Putamen (tissue), 1 donor: Measurements from ENCODE around the gene DTX2.
"Not testable (repeated sequence)": the region's sequence is repeated elsewhere in the genome, so short reads cannot be mapped to it uniquely, and the experiment has no call there.

ENCODE experiments used
- DNase-seq: peaks from one replicate; pipeline ENCODE4 v3.0.0-alpha.2; 2016; ENCODE audit warnings: low spot score

Gene DTX2

DNA sequence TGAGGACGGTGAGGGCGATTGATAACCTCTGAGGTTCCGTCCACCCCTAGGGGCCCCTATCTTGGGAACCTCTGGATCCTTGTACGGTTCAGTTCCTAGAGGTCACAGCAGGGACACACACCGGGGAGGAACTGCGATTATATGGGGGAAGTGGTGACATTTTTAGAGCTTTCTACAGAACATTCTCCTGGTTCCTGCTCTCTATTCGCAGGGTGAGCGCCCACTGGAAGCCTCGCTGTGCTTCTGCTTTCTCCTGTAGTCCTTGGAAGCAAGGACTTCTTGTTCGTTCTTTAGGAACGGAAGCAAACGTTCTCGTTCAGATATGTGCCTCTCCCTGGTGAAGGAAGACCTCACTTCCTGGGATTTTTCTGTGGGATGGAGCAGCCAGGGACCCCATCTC, 26.5 kb downstream of the DTX2 start:
- DNase-seq, result not testable (repeated sequence)

DNA sequence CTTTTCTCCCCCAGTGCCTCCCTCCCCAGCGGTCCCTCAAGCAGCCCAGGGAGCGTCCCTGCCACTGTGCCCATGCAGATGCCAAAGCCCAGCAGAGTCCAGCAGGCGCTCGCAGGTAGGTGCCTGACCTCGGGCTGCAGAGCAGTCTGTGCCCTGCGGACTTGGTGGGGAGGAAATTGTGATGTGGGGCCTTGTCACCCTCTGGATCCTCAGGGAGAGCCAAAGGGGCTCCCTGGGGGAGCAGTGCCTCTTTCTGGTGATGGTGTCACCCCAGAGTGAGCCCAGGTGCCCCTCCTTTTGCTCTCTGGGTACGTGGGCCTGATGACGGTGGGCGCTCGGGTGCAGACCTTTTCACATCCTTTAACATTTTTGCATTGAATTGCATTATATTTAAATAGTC, 30.6 kb downstream of the DTX2 start:
- DNase-seq, result not testable (repeated sequence)

DNA sequence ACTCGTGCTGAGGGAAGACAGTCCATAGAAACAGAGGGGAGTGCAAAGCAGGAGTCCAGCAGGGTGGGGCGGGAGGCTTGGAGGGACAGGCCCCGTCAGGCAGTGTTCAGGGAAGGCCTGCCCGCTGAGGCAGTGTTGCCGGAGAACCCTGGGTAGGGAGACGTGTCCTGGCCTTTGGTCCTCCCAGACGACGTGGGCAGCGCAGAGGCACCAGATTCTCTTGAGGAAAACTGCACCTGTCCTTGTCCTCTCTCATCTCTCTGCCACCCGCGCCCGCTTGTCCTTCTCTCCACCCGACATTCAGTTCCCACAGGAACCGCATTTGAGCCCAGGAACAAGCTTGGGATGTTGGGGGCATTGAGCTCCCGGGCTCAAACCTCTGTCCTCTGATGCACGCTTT, 34.2 kb downstream of the DTX2 start:
- not testable (repeated sequence) for DNase-seq

DNA sequence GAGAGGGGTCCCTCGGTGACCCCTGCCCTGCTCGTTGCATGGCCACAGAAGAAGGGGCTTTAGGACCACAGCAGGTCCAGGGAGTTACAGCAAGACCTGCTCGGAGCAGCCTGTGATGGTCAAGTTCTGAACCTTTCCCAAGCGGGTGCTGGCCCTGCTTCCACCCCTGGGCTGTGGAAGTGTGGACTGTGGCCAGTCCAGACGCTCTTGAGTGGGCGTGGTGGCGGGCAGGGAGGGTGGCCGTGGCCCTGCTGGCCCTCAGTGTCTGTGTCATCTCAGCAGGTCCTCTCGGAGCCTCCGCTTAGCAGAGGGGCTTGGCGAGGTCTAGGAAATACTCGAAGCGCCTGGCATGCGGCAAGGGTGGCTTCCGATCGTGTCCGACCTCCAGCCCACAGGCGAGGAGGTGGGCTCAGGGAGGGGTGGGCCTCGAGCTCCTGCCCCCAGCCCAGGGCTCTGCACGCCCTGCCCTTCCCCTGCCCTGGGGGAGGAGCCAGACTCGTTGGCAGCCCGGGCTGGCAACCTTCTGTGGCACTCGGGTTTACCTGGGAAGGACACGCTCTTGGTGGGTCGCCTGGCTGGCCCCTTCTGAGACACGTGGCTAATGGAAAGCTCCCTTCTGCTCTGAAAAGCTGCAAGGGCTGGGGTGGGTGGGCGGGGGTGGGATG, 36.5 kb downstream of the DTX2 start:
- not testable (repeated sequence) for DNase-seq

DNA sequence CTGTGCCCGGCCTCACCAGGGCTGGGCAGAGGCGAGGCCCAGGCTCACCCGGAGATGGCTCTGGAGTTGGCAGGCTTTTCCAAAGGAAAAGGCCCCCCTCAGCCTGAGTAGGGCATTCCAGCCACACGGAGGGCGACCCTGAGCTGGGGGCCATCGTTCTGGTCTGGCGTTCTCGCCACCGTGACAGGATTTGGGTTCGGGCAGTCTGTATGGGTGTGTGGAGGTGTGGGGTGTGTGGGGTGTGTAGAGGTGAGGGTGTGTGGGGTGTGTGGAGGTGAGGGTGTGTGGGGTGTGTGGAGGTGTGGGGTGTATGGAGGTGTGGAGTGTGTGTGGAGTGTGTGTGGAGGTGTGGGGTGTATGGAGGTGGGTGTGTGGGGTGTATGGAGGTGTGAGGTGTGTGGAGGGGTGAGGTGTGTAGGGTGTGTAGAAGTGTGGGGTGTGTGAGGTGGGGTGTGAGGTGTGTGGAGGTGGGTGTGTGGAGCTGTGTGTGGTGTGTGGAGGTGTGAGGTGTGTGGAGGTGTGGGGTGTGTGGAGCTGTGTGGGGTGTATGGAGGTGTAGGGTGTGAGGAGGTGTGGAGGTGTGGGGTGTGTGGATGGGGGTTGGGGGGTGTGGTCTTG, 37.2 kb downstream of the DTX2 start:
- DNase-seq, result not testable (repeated sequence)

- not testable (repeated sequence) for DNase-seq
These were observed 37.9 kb downstream of the DTX2 start for GRCh38 chr7:76499201-76499923.

GRCh38 chr7:76499924-76500241, 38.4 kb downstream of the DTX2 start:
- DNase-seq, result not testable (repeated sequence)

DNA sequence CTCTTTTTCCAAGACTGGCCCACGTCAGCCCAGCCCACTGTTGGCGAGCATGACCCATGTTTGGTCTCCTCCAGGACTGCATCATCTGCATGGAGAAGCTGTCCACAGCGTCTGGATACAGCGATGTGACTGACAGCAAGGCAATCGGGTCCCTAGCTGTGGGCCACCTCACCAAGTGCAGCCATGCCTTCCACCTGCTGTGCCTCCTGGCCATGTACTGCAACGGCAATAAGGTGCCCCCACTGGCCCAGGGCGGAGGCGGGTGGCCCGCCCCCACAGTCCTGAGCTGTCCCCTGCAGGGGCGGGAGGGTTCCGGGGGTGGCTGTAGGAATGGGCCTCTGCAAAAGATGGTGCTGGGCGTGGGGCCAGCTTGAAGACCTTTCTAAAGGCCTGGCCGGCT, 40.7 kb downstream of the DTX2 start:
- DNase-seq, result not testable (repeated sequence)

- DNase-seq, result not testable (repeated sequence)
These were observed 41.3 kb downstream of the DTX2 start for GRCh38 chr7:76502836-76503235.

DNA sequence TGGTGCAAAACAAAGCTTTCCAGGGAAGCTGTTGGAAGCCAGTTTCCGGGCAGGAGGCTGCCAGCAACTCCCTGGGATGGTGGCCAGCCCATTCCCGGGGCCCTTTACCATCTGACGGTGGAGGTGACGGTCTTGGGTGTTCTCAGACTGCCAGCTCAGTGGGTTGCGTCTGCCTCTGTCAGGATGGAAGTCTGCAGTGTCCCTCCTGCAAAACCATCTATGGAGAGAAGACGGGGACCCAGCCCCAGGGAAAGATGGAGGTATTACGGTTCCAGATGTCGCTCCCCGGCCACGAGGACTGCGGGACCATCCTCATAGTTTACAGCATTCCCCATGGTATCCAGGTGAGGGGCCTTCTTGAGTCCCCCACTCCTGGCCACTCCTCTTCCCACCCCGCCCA, 41.7 kb downstream of the DTX2 start:
- DNase-seq, result not testable (repeated sequence)

DNA sequence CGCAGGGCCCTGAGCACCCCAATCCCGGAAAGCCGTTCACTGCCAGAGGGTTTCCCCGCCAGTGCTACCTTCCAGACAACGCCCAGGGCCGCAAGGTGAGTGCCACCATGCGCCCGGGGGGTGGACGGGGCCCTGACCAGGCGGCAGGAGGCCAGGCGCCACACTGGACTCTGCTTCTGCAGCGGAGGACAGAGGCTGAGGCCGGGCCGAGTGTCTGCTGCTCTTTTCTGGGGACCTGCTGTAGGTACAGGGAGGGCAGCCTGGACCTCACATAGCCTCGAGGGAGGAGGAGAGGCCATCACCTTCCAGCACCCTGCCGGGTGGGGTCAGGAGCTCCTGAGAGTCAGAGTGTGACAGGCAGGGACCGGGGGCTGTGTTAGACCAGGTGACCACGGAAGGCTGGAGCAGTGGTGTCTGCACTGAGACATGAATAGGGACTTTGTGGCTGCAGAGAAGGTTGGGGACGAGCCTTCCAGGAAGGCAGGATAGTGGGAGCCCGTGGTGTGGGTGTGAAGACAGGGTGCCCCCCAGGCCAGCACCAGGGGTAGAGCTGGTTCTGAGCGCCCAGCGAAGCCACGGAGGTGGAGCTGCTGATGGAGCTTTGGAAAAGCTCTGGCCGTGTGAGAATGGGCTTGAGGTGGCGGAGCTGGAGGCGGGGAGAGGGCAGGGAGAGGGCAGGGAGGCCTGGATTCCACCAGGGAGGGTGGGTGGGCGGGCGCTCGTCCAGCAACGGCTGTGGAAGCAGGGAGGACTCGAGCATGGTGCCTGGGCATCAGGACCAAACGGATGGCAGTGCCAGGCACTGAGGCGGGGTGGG, 43.0 kb downstream of the DTX2 start:
- DNase-seq, result not testable (repeated sequence)

- no peak for DNase-seq
These were observed 43.9 kb downstream of the DTX2 start for GRCh38 chr7:76505168-76506080.

DNA sequence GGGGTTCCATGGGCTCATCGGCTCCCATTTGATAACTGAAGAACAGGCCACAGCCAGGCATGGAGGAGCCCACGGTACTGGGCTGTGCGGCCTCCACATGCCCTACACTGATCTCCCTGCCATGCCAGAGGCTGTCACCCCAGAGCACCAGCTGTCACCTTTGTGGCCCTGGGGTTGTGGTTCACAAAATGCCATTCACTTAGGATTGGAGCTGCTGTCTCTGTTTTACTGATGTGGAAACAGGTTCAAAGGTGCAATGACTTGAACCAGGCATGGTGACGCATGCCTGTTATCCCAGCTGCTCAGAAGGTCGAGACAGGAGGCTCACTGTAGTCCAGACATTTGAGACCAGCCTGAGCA, 44.6 kb downstream of the DTX2 start:
- DNase-seq, result no peak

- DNase-seq, result not testable (repeated sequence)
These were observed 45.1 kb downstream of the DTX2 start for GRCh38 chr7:76506643-76507042.

DNA sequence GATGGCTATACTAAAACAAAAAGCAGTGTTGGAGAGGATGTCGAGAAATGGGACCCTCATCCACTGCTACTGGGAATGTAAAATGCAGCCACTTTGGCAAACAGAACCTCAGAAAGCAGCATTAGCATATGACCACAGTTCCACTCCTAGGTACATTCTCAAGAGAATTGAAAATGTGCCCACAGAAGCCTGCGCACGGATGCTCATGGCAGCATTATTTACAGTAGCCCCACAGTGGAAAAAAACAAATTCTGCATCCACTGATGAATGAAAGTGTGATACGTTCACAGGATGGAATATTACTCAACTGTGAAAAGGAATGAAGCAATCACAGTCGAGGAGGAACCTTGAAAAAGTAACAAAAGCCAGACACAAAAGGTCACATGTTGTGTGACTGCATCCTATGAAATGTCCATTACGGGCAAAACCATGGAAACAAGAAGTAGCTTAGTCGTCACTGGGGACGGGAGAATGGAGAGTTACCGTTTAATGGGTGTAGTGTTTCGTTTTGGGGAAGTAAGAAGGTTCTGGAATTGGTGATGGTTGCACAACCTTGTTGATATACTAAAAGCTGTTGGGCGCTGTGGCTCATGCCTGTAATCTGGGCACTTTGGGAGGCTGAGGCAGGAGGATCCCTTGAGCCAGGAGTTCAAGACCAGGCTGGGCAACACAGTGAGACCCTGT, 46.4 kb downstream of the DTX2 start:
- no peak for DNase-seq

DNA sequence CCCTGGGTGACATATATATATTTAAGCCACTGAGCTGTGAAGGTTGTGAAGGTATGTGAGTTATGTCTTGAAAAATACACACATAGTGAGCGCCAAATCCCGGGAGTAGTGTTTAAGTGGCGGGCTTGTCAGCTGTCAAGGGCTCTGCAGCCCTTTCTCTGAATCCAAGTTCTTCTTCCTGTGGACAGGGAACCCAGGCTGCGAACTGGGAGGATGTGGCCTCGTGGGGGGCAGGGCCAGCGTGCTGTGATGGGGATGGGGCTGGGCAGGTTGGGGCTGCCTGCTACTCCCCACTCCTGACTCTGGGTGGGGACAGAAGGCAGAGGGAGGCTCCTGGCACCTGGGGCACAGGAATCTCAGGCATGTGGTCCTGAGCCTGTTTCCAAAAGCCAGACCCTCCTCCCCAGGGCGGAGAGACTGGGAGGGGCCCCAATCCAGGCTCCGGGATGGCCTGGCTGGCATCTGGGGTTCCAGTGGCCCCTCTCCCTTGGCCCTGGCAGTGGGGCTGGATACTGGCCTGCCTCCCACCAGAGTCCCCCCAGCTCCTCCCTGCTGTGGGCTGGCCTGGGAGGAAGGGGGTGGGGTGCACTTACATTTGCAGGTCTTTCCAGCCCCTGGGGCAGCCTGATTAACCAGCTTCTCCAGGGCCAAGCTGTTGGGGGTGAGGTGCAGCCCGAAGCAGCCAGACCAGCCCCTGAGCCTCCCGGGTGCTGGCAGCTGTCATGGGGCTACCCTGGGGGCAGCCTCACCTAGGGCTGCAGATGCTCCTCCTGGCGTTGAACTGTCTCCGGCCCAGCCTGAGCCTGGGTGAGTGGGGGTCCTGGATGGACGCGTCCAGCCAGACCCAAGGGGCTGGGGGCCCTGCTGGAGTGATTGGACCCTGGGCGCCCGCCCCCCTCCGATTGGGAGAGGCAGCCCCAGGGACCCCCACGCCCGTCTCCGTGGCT, 48.7 kb downstream of the DTX2 start, which contains the start of gene UPK3B:
UPK3B (plus strand) TSS at position 622 of the 947 bp plus-strand sequence; CDS start at position 723, 101 bp downstream.
- no peak for DNase-seq

GRCh38 chr7:76511200-76511910, 49.8 kb downstream of the DTX2 start:
- not testable (repeated sequence) for DNase-seq

DNA sequence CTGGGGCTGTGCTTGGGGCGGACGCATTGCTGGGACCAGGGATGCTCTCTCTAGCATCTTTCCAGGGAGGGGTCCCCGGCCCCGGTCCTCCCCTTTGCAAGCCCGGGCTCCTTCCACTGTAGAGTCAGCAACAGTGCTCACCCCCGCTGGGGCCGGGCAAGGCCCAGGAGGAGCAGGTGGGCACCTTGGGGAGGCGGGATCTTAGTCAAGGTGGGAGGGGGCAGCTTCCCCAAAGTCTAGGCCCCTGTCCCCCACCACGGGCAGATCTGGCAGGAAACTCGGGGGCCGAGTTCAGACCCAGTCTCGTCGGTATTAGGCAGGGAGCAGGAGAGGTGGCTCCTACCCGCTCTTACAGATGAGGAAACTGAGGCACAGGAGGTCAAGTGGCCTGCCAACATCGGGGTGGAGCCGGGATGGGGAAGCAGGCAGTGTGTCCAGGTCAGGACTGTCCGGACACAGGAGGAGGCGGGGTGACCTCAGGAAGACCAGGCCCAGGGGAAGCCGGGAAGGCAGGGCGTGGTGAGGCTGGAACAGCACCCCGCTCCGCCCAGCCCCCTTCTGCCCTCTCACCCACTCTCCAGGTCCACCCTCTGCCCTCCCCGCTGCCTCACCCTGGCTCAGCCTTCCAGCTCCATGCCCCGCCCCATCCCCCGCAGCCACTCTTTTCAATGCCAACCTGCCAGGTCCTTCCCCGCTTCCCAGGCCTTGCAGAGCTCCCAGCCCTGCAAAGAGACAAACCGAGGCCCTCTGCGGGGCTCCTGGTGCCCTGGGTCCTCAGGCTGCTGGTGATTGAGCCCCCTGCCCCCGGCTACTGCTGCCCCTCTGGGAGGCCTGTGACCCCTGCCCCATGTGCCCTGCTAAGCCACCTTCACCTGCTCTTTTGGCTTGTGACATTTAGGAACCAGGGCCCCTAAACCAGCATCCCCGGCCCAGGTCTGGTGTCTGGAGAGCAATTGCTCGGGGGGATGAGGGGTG, 50.7 kb downstream of the DTX2 start:
- not testable (repeated sequence) for DNase-seq
